LNCAP (cell line): ENCODE results near the gene MINDY4.
A peak's percentile ranks its signal among the peaks of the same experiment; 100 is the strongest.

Source experiments
- TF ChIP-seq, protein P1 (sequence below): fragments of 450-650 bp; IDR thresholded peaks from 2 replicates; pipeline ENCODE4 v1.5.1; 2017; ENCODE audit warnings: mild to moderate bottlenecking

The MINDY4 gene

DNA sequence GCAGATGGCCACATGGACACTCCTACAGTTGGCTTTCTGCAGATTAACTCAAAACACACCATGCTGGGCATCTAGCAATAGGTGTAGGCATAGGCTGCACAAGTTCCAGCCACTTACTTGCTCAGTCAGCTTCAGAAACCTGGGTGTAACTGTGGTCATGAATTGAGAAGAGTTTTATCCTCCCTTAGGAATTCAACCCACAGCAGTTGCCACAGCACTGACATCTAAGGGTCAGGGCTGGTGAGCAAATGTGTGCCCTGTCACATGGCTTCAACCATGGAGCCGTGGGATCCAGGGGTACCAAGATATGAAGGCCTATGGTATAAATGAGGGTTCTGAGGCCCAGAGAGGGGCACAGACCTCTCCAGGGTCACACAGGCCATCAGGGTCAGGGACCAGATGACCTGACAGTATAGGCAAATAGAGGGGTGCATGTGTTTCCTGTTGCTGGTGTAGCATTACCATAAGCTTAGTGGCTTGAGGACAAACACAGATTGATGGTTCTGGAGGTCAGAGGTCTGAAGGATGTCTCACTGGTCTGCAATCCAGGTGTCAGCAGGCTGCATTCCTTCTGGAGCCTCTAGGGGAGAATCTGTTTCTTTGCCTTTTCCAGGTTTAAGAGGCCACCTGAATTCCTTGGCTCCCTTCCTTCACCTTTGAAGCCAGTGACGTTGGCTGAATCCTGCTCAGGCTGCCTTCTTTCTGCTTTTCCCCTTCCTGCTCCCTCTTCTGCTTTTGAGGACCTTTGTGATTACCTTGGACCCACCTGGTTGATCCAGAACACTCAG is 24.1 kb downstream of the MINDY4 start:
- TF ChIP-seq, protein P1, sequence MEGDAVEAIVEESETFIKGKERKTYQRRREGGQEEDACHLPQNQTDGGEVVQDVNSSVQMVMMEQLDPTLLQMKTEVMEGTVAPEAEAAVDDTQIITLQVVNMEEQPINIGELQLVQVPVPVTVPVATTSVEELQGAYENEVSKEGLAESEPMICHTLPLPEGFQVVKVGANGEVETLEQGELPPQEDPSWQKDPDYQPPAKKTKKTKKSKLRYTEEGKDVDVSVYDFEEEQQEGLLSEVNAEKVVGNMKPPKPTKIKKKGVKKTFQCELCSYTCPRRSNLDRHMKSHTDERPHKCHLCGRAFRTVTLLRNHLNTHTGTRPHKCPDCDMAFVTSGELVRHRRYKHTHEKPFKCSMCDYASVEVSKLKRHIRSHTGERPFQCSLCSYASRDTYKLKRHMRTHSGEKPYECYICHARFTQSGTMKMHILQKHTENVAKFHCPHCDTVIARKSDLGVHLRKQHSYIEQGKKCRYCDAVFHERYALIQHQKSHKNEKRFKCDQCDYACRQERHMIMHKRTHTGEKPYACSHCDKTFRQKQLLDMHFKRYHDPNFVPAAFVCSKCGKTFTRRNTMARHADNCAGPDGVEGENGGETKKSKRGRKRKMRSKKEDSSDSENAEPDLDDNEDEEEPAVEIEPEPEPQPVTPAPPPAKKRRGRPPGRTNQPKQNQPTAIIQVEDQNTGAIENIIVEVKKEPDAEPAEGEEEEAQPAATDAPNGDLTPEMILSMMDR, result no peak

DNA sequence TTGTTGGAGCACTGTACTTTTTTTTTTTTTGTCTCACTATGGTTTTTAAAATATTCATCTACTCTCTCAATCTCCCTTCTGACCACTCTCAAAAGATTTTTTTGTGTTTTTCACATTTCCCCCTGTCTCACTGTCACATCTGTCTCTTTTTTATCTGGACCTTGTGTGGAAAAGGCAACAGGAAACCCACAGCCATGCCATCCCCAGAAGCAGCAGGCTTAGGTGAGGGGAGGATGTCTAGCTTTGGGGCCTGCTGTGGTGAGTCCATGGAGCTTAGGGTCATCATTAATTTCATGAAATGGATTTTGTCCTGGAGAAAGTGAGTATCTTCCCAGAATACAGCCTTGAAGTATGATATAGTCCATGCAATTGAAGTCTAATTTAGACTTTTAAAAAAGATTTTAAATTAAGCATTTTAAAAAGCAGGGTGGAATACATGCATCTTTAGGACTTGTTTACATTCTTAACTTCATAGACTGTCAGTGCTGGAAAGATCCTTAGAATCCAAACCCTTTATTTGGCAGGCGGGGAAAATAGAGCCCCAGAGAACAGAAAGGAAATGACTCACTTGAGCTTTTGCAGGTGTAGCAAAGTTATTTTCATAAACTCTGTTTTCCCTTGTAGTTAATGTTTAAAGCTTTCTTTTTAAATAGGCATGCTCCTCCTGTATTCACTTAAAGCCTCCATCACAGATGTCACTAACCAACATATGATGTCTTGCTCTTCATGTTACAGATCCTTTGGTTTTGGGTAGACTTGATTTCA is 25.1 kb downstream of the MINDY4 start:
- TF ChIP-seq, protein P1, result no peak

DNA sequence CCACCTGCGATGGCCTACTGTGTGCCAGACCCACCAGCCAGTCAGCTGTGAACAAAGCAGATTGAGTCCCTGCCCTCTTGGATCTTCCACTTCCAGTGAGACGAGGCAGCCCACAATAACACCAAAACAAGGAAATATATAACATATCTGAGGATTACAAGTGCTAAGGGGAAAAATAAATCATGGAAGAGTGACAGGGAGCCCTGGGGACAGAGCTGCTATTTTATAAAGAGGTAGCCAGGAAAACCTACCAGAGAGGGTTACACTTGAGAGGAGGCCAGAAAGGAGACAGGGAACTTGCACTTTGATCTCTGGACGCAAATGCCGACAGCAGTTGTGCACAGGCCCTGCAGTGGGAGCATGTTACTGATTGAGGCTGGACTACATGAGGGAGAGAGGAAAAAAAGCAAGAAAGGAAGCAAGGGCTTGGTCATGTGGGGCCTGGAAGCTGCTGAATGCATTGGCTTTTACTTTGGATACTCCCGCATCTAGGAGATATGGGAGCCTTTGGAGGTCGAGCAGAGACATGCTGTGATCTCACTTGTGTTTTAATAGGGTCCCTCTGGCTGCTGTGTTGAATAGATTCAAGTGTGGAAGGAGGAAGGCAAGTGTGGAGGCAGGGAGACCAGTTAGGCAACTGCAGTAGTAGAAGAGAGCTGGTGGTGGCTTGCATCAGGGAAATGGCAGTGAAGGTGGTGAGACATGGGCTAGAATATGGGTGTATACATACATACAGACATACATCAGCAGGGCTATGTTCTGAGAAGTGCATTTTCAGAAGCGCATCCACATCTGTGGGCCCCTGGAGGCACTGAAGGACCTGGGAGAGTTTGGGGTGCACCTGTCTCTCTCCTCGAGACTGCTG is 26.2 kb downstream of the MINDY4 start:
- TF ChIP-seq, protein P1, result no peak

DNA sequence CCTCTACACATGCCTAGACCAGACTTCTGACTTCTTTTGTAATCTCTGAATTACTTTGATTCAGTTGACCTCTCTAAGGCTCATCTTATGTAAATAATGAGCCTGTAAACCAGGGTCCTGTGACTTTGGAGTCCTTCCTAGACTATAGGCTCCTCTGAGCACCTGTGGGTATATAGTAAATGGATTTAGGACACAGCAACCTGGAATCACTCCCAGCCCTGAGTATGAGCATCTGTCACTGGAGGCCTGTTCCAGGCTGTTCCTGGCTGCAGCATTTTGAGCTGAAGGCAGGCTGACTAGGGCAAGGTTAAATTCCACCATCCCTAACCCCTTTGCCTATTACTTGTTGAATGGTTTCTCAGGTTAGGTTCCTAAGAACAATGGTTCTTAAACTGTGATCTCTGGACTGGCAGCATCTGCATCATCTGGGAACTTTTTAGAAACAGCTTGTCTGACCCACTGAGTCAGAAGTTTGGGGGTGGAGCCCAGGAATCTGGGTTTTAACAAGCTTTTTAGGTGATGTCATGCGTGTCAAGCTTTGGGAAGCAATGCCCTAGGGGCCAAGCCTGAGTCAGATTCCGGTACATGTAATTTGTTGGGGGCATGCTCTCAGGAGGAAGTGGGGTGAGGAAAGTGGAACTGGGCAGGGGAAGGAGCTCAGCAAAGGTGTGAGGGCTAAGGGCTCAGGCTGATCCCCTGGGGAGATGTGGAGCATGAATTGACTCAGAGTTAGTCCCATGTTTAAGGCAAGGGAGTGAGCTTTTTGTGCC is 28.2 kb downstream of the MINDY4 start:
- TF ChIP-seq, protein P1, result no peak

DNA sequence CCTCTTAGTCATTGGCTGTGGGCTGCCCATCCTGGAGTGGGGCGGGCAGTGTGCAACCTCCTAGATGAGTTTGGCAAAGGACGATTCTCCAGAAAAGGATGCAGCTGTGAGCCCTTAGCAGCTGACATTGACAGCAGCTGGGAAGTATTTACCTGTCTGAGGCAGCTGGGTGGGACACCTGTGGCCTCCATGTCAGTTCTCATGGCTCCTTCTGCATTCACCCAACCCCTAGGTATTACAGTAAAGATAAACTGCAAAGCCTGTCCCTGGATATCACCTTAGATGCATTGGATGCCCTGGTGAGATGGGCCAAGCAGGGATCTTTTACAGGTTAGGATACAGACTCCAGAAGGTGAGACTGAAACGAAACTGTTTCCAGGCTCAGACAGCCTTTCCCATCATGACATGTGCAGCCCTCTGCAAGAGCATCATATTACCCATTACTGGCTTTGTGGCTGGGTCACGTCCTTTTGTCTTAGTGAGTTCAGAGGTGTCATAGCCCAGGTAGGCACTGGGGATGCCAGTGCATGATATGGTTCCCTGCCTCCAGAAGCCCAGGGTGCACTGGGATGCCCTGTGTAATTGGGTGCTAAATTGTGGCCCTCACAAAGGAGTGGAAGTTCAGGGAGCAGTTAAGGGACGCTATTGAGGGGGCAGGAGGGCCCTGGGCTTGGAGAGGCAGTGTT is 28.9 kb downstream of the MINDY4 start:
- TF ChIP-seq, protein P1, result no peak

DNA sequence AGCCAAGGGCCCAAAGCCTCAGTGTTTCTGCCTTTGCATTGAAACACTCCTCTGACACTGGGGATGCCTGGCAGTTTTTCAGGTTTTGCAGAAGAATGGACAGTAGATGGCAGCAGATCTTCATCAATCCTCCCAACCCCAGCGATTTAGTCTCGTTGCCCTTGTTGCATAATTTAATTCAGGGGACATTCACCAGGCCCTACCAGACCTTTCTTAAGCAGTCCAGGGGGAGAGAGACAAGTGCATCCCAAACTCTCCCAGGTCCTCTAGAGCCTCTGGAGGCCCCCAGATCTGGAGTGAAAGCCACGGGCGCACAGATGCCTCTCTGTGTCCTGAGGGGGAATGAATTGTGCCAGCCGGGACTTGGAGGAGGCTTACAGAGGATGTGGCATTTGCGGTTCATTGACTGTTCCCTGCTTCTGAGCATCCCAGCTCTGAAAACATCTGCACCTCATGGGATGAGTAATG is 29.6 kb downstream of the MINDY4 start:
- TF ChIP-seq, protein P1, result peak; percentile 69
